ENCODE measurements around the gene TMEM95. TPM values are rescaled to one million over a fixed set of nuclear protein-coding genes. Genes with fewer than 3 reads are reported as not detected.
A peak's percentile ranks its signal among the peaks of the same experiment; 100 is the strongest.

The TMEM95 gene
- total RNA-seq, 3 donors from 2014 or later (not counting 1 experiment from before 2014, with no cell fraction given) = not detected

DNA sequence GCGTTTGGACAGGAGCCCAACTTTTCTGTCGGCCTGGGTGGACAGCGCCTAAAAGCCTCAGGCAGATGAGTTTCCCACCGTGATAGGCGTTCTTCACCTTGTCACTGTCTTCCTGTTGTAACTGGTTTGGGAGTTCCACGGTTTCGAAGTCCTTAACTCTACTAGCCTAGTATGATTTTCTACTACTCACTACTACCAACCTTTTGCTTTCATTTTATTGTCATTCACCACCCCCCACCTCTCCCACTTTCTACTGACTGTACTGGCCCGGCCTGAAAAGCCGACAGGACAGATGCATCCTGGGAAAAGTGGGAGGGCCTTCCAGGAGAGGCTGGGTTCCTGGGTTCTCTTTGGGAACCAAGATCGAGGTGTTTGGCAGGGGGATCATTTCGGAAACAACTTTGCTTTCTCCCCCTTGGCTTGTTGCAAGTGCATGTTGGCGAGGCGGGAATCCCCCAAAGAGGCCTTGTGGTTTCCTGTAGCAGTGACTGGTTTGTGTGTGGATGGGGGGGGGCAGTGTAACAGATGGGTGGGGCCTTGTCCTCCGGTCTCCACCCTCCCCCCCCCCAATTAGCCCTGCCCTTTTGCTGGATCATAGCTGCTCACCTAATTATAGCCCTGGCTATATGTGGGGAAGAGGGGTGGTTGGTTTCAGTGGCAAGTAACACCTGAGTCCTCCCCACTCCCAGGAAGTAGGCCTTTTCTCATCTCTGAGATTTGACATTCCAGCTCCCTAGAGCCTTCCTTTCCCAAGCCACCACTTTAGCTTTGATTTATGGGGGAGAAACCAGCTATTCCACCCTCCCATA, 46.1 kb upstream of the TMEM95 start:
- peak overlapping the region; percentile 85 for H3K4me3 Mint-ChIP-seq
- Histone ChIP-seq H3K4me1 (ENCODE audit: control insufficient read depth, insufficient read depth, low read length) (peaks cover 55% of the 10 kb centered on the region), H3K4me3 (ENCODE audit: low read length) (peak overlapping the region; percentile 88), H3K9me3 (ENCODE audit: control insufficient read depth, insufficient read depth, low read length) (no peaks in the 10 kb centered on the region), H3K27me3 (ENCODE audit: control insufficient read depth, insufficient read depth, low read length) (no peaks in the 10 kb centered on the region), H3K36me3 (ENCODE audit: control insufficient read depth, insufficient read depth, low read length) (peaks cover 43% of the 10 kb centered on the region), H3K27ac (ENCODE audit: low read length) (peak overlapping the region; percentile 99)
- H3K27ac Mint-ChIP-seq = peak overlapping the region; percentile 91 to 99
- H3K4me1 Mint-ChIP-seq = peaks cover 48 to 61% of the 10 kb centered on the region in 2 donors
- DNase-seq (peak; percentile 81 to 97), ATAC-seq (peak; percentile 29 to 41 (median 40))
- intact Hi-C loops (cut with micrococcal nuclease) = loop anchor here (5.0 kb wide), 1 partner anchor 533 kb away; no protein-coding TSS in a partner anchor
- H3K27me3 Mint-ChIP-seq (ENCODE audit: low read depth in 2 of 2) = no peaks in the 10 kb centered on the region
- no peaks in the 10 kb centered on the region for H3K9me3 Mint-ChIP-seq
- WGBS (ENCODE audit: insufficient coverage) = 0% methylated on average over 11 of the region's 14 CpGs
- H3K36me3 Mint-ChIP-seq = peaks cover 17% of the 10 kb centered on the region
- TF ChIP-seq, protein P1, sequence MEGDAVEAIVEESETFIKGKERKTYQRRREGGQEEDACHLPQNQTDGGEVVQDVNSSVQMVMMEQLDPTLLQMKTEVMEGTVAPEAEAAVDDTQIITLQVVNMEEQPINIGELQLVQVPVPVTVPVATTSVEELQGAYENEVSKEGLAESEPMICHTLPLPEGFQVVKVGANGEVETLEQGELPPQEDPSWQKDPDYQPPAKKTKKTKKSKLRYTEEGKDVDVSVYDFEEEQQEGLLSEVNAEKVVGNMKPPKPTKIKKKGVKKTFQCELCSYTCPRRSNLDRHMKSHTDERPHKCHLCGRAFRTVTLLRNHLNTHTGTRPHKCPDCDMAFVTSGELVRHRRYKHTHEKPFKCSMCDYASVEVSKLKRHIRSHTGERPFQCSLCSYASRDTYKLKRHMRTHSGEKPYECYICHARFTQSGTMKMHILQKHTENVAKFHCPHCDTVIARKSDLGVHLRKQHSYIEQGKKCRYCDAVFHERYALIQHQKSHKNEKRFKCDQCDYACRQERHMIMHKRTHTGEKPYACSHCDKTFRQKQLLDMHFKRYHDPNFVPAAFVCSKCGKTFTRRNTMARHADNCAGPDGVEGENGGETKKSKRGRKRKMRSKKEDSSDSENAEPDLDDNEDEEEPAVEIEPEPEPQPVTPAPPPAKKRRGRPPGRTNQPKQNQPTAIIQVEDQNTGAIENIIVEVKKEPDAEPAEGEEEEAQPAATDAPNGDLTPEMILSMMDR (IDR thresholded peaks at IDR 0.05) = no peak

DNA sequence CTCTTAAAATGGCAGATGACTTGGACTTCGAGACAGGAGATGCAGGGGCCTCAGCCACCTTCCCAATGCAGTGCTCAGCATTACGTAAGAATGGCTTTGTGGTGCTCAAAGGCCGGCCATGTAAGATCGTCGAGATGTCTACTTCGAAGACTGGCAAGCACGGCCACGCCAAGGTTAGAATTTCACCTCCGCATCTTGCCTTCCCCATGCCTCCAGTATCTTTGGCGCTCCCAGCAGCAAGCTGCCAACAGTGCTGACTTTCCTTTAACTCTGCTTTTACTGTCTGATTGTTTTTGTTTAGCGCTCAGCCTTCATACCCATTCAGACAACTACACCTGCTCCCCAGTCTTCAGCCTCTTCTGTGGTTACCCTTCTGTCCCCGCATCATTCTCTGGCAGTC, 45.3 kb upstream of the TMEM95 start:
- Histone ChIP-seq H3K27ac (ENCODE audit: low read length) (peak overlapping the region; percentile 99), H3K4me1 (ENCODE audit: control insufficient read depth, insufficient read depth, low read length) (peaks cover 63% of the 10 kb centered on the region), H3K9me3 (ENCODE audit: control insufficient read depth, insufficient read depth, low read length) (no peaks in the 10 kb centered on the region), H3K4me3 (ENCODE audit: low read length) (no peak overlapping the region), H3K36me3 (ENCODE audit: control insufficient read depth, insufficient read depth, low read length) (peaks cover 47% of the 10 kb centered on the region), H3K27me3 (ENCODE audit: control insufficient read depth, insufficient read depth, low read length) (no peaks in the 10 kb centered on the region)
- TF ChIP-seq, protein P1 (IDR thresholded peaks at IDR 0.05) = no peak
- Mint-ChIP-seq H3K27ac (peak overlapping the region; percentile 91 to 99), H3K4me3 (peak overlapping the region; percentile 85), H3K4me1 (peaks cover 56 to 69% of the 10 kb centered on the region in 2 donors), H3K36me3 (peaks cover 17% of the 10 kb centered on the region), H3K27me3 (ENCODE audit: low read depth in 2 of 2) (no peaks in the 10 kb centered on the region), H3K9me3 (no peaks in the 10 kb centered on the region)
- 76% methylated on average over 12 of the region's 12 CpGs for WGBS (ENCODE audit: insufficient coverage)
- DNase-seq (peak in 1 of 2 donors; percentile 15), ATAC-seq (no peak)
- intact Hi-C loops (cut with micrococcal nuclease) = loop anchor here (5.0 kb wide), 1 partner anchor 533 kb away; no protein-coding TSS in a partner anchor

DNA sequence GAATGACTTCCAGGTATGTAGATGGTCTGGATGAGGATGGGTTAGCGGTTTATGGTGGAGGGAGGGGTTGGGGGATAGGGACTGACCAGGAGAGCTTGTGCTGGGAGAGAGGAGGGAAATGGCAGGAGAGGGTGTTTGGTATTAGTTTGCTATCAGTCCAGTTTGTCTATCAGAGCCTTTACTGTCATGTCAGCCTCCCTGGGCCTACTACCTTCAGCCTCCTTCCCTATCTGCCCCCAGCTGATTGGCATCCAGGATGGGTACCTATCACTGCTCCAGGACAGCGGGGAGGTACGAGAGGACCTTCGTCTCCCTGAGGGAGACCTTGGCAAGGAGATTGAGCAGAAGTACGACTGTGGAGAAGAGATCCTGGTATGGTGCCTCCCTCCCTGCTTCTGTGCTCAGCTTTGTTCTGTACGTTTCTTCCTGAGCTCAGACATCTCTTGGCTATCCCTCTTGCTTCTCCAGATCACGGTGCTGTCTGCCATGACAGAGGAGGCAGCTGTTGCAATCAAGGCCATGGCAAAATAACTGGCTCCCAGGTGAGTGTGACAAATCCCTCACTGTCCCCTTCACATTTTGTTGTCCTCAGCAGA, 43.7 kb upstream of the TMEM95 start:
- Histone ChIP-seq H3K36me3 (ENCODE audit: control insufficient read depth, insufficient read depth, low read length) (peaks cover 47% of the 10 kb centered on the region), H3K27ac (ENCODE audit: low read length) (no peak overlapping the region), H3K9me3 (ENCODE audit: control insufficient read depth, insufficient read depth, low read length) (no peaks in the 10 kb centered on the region), H3K4me1 (ENCODE audit: control insufficient read depth, insufficient read depth, low read length) (peaks cover 68% of the 10 kb centered on the region), H3K4me3 (ENCODE audit: low read length) (no peak overlapping the region), H3K27me3 (ENCODE audit: control insufficient read depth, insufficient read depth, low read length) (no peaks in the 10 kb centered on the region)
- 84% methylated on average over 7 of the region's 7 CpGs for WGBS (ENCODE audit: insufficient coverage)
- DNase-seq (no peak), ATAC-seq (no peak)
- Mint-ChIP-seq H3K36me3 (peaks cover 17% of the 10 kb centered on the region), H3K27me3 (ENCODE audit: low read depth in 2 of 2) (no peaks in the 10 kb centered on the region), H3K9me3 (no peaks in the 10 kb centered on the region), H3K4me3 (peak overlapping the region; percentile 85), H3K27ac (peak overlapping the region; percentile 91 to 99), H3K4me1 (peaks cover 56 to 82% of the 10 kb centered on the region in 2 donors)
- intact Hi-C loops (cut with micrococcal nuclease) = no loop called here
- TF ChIP-seq, protein P1 (IDR thresholded peaks at IDR 0.05) = no peak

Measured in natural killer cell (primary cell).